ENCODE results near the gene RAD18. TPM values are rescaled to one million over a fixed set of nuclear protein-coding genes. Genes with fewer than 3 reads are reported as not detected.
A peak's percentile ranks its signal among the peaks of the same experiment; 100 is the strongest.

RAD18 gene
- total RNA-seq, 2 donors from 2014 or later, result 18.2 to 20.8 TPM

DNA sequence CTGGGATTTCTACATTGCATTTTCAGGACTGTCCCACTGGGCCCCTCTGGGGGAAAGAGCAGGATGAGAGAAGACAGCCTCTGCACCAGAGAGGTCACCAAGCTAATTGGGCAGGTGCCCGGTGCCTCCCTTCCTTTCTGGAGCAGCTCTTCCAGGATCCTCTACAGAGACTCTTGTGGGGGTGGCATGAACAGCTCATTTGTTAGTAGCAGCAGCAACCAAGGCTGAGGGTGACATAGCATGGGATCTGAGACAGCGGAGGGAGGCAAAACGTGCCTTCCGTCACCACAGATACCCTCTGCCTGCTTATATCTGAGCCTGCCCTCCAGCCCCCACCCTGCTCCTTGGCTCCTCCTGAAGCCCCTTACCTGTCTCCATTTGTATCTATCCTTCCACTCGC, 110.8 kb downstream of the RAD18 start:
- H3K9me3 Mint-ChIP-seq, result no peaks in the 10 kb centered on the region
- TF ChIP-seq, protein P1, sequence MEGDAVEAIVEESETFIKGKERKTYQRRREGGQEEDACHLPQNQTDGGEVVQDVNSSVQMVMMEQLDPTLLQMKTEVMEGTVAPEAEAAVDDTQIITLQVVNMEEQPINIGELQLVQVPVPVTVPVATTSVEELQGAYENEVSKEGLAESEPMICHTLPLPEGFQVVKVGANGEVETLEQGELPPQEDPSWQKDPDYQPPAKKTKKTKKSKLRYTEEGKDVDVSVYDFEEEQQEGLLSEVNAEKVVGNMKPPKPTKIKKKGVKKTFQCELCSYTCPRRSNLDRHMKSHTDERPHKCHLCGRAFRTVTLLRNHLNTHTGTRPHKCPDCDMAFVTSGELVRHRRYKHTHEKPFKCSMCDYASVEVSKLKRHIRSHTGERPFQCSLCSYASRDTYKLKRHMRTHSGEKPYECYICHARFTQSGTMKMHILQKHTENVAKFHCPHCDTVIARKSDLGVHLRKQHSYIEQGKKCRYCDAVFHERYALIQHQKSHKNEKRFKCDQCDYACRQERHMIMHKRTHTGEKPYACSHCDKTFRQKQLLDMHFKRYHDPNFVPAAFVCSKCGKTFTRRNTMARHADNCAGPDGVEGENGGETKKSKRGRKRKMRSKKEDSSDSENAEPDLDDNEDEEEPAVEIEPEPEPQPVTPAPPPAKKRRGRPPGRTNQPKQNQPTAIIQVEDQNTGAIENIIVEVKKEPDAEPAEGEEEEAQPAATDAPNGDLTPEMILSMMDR (conservative IDR thresholded peaks at IDR 0.05), result no peak
- Histone ChIP-seq H3K9ac (ENCODE audit: extremely low read depth, low read length, poor library complexity, severe bottlenecking) (no peak overlapping the region), H3K27ac (ENCODE audit: low read depth, low read length) (no peak overlapping the region), H3K36me3 (ENCODE audit: control insufficient read depth, insufficient read depth, low read length) (no peaks in the 10 kb centered on the region), H3K4me3 (ENCODE audit: low read length) (no peak overlapping the region), H3K4me1 (ENCODE audit: control insufficient read depth, insufficient read depth, low read length) (no peaks in the 10 kb centered on the region), H3K27me3 (ENCODE audit: control insufficient read depth, insufficient read depth, low read length, poor library complexity, severe bottlenecking) (no peaks in the 10 kb centered on the region), H3K9me3 (ENCODE audit: control insufficient read depth, low read length) (no peaks in the 10 kb centered on the region)
- H3K27me3 Mint-ChIP-seq (ENCODE audit: insufficient read depth), result no peaks in the 10 kb centered on the region
- DNase-seq, result no peak
- H3K36me3 Mint-ChIP-seq (ENCODE audit: low read depth), result no peaks in the 10 kb centered on the region
- H3K4me3 Mint-ChIP-seq, result no peak overlapping the region
- no peak overlapping the region for H3K27ac Mint-ChIP-seq
- WGBS, 2 experiments (ENCODE audit: insufficient coverage in 1 of 2, insufficient read length in 1 of 2), result 93% methylated on average over 5 of the region's 5 CpGs; no CpG with 5 or more reads in 1 of the 2 experiments
- H3K4me1 Mint-ChIP-seq, result no peaks in the 10 kb centered on the region

DNA sequence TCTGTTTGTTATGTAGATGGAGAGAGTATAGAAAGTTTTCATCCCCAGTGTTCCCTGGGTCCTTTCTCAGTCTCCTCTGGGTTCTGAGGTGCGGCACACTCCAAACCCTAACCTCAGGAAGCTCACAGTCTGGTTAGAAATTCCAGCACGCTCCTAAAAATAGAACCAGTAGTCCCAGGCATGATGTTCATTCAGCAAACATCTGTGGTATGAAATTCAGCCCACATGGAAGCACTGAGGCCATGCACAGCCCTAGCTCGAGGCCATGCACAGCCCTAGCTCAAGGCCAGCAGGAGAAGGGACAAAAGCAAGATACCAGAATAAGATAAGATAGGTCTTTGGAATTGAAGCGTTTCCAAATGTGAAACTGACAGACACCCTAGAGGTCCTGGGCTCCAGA, 111.6 kb downstream of the RAD18 start:
- Histone ChIP-seq H3K27ac (ENCODE audit: low read depth, low read length) (no peak overlapping the region), H3K36me3 (ENCODE audit: control insufficient read depth, insufficient read depth, low read length) (no peaks in the 10 kb centered on the region), H3K4me1 (ENCODE audit: control insufficient read depth, insufficient read depth, low read length) (no peaks in the 10 kb centered on the region), H3K9me3 (ENCODE audit: control insufficient read depth, low read length) (no peaks in the 10 kb centered on the region), H3K27me3 (ENCODE audit: control insufficient read depth, insufficient read depth, low read length, poor library complexity, severe bottlenecking) (no peaks in the 10 kb centered on the region), H3K9ac (ENCODE audit: extremely low read depth, low read length, poor library complexity, severe bottlenecking) (no peak overlapping the region), H3K4me3 (ENCODE audit: low read length) (no peak overlapping the region)
- WGBS, 2 experiments (ENCODE audit: insufficient coverage in 1 of 2, insufficient read length in 1 of 2), result 91 to 95% methylated on average over 4 of the region's 4 CpGs
- Mint-ChIP-seq H3K36me3 (ENCODE audit: low read depth) (no peaks in the 10 kb centered on the region), H3K27ac (no peak overlapping the region), H3K4me3 (no peak overlapping the region), H3K4me1 (no peaks in the 10 kb centered on the region), H3K27me3 (ENCODE audit: insufficient read depth) (no peaks in the 10 kb centered on the region), H3K9me3 (no peaks in the 10 kb centered on the region)
- no peak for DNase-seq
- TF ChIP-seq, protein P1 (conservative IDR thresholded peaks at IDR 0.05), result no peak

DNA sequence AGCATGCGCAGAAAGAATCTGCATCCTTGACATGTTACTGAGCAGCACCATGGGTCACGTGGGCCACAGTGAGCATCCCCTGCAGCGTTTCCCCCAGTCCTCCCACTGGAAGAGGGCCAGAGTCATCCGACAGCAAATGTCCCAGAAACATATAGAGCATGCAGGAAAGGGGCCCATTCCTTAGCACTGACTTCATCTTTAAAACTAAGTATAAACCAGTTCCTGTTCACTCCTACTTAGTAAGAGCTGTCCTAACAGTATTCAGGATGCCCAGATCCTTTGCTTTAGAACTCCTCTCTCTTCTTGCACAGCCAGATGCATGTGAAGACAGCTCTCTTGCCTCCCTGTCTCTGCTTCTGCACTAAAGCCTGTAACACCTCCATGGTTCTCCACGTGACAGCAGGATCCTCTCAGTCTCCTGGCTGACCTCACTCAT, 114.6 kb downstream of the RAD18 start:
- Histone ChIP-seq H3K4me1 (ENCODE audit: control insufficient read depth, insufficient read depth, low read length) (no peaks in the 10 kb centered on the region), H3K27ac (ENCODE audit: low read depth, low read length) (no peak overlapping the region), H3K9ac (ENCODE audit: extremely low read depth, low read length, poor library complexity, severe bottlenecking) (no peak overlapping the region), H3K4me3 (ENCODE audit: low read length) (no peak overlapping the region), H3K36me3 (ENCODE audit: control insufficient read depth, insufficient read depth, low read length) (no peaks in the 10 kb centered on the region), H3K9me3 (ENCODE audit: control insufficient read depth, low read length) (peaks cover 4% of the 10 kb centered on the region), H3K27me3 (ENCODE audit: control insufficient read depth, insufficient read depth, low read length, poor library complexity, severe bottlenecking) (no peaks in the 10 kb centered on the region)
- no peaks in the 10 kb centered on the region for H3K27me3 Mint-ChIP-seq (ENCODE audit: insufficient read depth)
- TF ChIP-seq, protein P1 (conservative IDR thresholded peaks at IDR 0.05), result no peak
- no peaks in the 10 kb centered on the region for H3K4me1 Mint-ChIP-seq
- DNase-seq, result peak; percentile 18
- no peaks in the 10 kb centered on the region for H3K36me3 Mint-ChIP-seq (ENCODE audit: low read depth)
- no peak overlapping the region for H3K27ac Mint-ChIP-seq
- WGBS, 2 experiments (ENCODE audit: insufficient coverage in 1 of 2, insufficient read length in 1 of 2), result 94 to 97% methylated on average over 5 of the region's 5 CpGs
- H3K4me3 Mint-ChIP-seq, result no peak overlapping the region
- H3K9me3 Mint-ChIP-seq, result no peaks in the 10 kb centered on the region
